ENCODE measurements around the gene GAA. TPM values are rescaled to one million over a fixed set of nuclear protein-coding genes. Genes with fewer than 3 reads are reported as not detected.

GAA gene
- total RNA-seq, 1 donor from 2014 or later: 17.9 TPM

DNA sequence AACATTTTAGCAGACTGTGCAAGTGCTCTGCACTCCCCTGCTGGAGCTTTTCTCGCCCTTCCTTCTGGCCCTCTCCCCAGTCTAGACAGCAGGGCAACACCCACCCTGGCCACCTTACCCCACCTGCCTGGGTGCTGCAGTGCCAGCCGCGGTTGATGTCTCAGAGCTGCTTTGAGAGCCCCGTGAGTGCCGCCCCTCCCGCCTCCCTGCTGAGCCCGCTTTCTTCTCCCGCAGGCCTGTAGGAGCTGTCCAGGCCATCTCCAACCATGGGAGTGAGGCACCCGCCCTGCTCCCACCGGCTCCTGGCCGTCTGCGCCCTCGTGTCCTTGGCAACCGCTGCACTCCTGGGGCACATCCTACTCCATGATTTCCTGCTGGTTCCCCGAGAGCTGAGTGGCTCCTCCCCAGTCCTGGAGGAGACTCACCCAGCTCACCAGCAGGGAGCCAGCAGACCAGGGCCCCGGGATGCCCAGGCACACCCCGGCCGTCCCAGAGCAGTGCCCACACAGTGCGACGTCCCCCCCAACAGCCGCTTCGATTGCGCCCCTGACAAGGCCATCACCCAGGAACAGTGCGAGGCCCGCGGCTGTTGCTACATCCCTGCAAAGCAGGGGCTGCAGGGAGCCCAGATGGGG is 3.1 kb downstream of the GAA start:
- Mint-ChIP-seq H3K36me3 (ENCODE audit: low read depth) (no peaks in the 10 kb centered on the region), H3K4me3 (no peak overlapping the region), H3K4me1 (peaks cover 24% of the 10 kb centered on the region), H3K9me3 (no peaks in the 10 kb centered on the region), H3K27ac (no peak overlapping the region), H3K27me3 (peaks cover 8% of the 10 kb centered on the region)
- DNase-seq: no peak
- intact Hi-C loops (cut with micrococcal nuclease): no loop called here

DNA sequence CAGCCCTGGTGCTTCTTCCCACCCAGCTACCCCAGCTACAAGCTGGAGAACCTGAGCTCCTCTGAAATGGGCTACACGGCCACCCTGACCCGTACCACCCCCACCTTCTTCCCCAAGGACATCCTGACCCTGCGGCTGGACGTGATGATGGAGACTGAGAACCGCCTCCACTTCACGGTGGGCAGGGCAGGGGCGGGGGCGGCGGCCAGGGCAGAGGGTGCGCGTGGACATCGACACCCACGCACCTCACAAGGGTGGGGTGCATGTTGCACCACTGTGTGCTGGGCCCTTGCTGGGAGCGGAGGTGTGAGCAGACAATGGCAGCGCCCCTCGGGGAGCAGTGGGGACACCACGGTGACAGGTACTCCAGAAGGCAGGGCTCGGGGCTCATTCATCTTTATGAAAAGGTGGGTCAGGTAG is 3.6 kb downstream of the GAA start:
- intact Hi-C loops (cut with micrococcal nuclease): no loop called here
- DNase-seq: no peak
- Mint-ChIP-seq H3K4me1 (peaks cover 20% of the 10 kb centered on the region), H3K27ac (no peak overlapping the region), H3K4me3 (no peak overlapping the region), H3K27me3 (peaks cover 6% of the 10 kb centered on the region), H3K36me3 (ENCODE audit: low read depth) (no peaks in the 10 kb centered on the region), H3K9me3 (no peaks in the 10 kb centered on the region)

DNA sequence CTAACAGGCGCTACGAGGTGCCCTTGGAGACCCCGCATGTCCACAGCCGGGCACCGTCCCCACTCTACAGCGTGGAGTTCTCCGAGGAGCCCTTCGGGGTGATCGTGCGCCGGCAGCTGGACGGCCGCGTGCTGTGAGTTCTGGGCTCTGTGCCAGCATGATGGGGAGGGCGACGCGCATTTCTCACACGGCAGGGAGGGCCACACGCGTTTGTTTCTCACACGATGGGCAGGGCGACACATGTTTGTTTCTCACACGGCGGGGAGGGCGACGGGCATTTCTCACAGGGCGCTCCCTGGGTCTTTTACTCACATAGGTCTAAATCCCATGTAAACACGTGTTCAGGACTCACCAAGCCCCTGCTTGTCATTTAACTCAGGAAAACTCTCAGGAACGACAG is 4.4 kb downstream of the GAA start:
- Mint-ChIP-seq H3K27ac (no peak overlapping the region), H3K9me3 (no peaks in the 10 kb centered on the region), H3K4me3 (no peak overlapping the region), H3K4me1 (peaks cover 12% of the 10 kb centered on the region), H3K27me3 (peaks cover 3% of the 10 kb centered on the region), H3K36me3 (ENCODE audit: low read depth) (no peaks in the 10 kb centered on the region)
- intact Hi-C loops (cut with micrococcal nuclease): no loop called here
- DNase-seq: no peak

DNA sequence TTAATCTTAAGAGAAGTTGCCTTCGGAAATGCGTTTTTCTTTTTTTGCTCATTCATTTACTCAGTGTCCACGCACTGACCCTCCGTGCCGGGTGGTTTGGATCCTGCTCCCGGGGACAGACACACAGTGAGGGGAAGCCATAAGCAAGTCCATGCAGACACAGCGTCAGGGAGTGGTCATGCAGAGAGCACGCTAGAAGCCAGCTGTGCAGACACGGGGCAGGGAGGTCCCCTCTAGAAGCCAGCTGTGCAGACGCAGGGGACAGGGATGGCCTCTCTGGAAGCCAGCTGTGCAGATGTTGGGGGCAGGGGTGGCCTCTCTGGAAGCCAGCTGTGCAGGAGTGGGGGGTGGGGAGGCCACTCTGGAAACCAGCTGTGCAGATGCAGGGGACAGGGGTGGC is 4.8 kb downstream of the GAA start:
- Mint-ChIP-seq H3K36me3 (ENCODE audit: low read depth) (no peaks in the 10 kb centered on the region), H3K9me3 (no peaks in the 10 kb centered on the region), H3K27ac (no peak overlapping the region), H3K4me3 (no peak overlapping the region), H3K27me3 (peaks cover 2% of the 10 kb centered on the region), H3K4me1 (peaks cover 9% of the 10 kb centered on the region)
- no peak for DNase-seq
- intact Hi-C loops (cut with micrococcal nuclease): no loop called here

DNA sequence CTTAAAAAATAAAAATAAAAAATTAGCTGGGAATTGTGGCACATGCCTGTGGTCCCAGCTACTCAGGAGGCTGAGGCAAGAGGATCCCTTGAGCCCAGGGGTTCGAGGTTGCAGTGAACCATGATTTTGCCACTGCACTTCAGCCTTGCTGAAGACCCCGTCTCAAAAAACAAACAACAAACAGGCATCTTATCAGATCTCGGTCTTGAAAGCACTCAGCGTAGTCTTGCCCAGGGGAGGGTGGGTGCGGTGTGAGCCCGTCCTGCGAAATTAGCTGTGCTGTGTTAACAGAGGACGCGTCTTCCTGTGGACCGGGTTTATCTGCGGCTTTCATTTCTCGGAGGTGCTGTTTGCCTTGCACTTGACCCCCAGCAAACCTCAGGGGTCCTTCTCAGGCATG is 5.4 kb downstream of the GAA start:
- H3K4me1 Mint-ChIP-seq: peaks cover 9% of the 10 kb centered on the region
- H3K27me3 Mint-ChIP-seq: peaks cover 2% of the 10 kb centered on the region
- H3K9me3 Mint-ChIP-seq: no peaks in the 10 kb centered on the region
- DNase-seq: no peak
- no peak overlapping the region for H3K27ac Mint-ChIP-seq
- H3K4me3 Mint-ChIP-seq: no peak overlapping the region
- H3K36me3 Mint-ChIP-seq (ENCODE audit: low read depth): no peaks in the 10 kb centered on the region
- intact Hi-C loops (cut with micrococcal nuclease): no loop called here

DNA sequence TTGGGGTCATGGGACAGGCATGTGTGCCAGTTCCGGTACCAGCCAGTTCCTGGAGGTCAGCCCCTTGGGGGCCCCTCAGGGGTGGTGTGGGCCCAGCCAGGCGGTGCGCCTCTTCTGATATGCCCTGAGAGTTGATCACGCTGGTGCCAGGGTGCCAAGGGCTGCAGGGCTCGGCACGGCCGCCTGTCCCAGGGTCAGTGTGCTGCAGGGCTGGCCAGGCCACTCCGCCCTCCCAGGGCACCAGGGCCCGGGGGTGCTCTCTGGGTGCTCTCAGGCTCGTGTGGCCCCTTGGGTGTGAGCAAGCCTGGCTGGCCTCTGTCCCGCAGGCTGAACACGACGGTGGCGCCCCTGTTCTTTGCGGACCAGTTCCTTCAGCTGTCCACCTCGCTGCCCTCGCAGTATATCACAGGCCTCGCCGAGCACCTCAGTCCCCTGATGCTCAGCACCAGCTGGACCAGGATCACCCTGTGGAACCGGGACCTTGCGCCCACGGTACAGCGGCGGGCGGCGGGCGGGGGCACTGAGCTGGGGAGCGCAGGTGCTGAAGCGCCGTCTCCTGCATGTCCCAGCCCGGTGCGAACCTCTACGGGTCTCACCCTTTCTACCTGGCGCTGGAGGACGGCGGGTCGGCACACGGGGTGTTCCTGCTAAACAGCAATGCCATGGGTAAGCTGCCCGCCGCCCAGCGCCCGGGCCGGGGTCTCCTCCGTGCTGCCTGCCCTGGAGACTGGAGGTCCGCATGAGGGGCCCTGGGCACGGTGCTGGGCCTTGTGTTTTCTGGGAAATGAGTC is 6.0 kb downstream of the GAA start:
- no peak overlapping the region for H3K4me3 Mint-ChIP-seq
- no peak overlapping the region for H3K27ac Mint-ChIP-seq
- peaks cover 2% of the 10 kb centered on the region for H3K27me3 Mint-ChIP-seq
- no peaks in the 10 kb centered on the region for H3K9me3 Mint-ChIP-seq
- intact Hi-C loops (cut with micrococcal nuclease): no loop called here
- H3K4me1 Mint-ChIP-seq: peaks cover 4% of the 10 kb centered on the region
- DNase-seq: no peak
- H3K36me3 Mint-ChIP-seq (ENCODE audit: low read depth): no peaks in the 10 kb centered on the region

DNA sequence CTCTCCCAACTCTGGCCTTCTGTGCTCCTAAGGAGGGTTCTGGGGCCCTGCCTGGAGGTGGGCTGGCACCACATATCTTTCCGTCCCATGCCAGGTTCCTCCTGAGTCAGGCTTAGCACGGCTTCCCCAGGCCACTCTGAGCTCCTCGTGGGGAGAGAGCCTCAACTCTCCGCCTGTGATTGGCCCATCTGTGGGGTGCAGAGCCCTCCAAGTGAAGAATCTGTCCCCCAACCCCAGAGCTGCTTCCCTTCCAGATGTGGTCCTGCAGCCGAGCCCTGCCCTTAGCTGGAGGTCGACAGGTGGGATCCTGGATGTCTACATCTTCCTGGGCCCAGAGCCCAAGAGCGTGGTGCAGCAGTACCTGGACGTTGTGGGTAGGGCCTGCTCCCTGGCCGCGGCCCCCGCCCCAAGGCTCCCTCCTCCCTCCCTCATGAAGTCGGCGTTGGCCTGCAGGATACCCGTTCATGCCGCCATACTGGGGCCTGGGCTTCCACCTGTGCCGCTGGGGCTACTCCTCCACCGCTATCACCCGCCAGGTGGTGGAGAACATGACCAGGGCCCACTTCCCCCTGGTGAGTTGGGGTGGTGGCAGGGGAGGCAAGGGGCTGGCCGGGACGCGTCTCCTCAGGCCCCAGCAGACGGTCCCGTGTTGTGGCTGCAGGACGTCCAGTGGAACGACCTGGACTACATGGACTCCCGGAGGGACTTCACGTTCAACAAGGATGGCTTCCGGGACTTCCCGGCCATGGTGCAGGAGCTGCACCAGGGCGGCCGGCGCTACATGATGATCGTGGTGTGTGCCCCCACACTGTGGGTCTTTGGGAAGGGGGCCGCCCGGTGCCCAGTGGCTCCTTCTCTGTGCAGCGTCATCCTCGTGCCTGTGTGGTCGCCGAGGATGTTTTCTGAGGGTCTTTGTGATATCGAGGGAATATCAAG is 6.9 kb downstream of the GAA start:
- Mint-ChIP-seq H3K27ac (no peak overlapping the region), H3K4me1 (peaks cover 1% of the 10 kb centered on the region), H3K36me3 (ENCODE audit: low read depth) (no peaks in the 10 kb centered on the region), H3K4me3 (no peak overlapping the region), H3K9me3 (no peaks in the 10 kb centered on the region), H3K27me3 (peaks cover under 1% of the 10 kb centered on the region)
- intact Hi-C loops (cut with micrococcal nuclease): no loop called here
- DNase-seq: no peak

DNA sequence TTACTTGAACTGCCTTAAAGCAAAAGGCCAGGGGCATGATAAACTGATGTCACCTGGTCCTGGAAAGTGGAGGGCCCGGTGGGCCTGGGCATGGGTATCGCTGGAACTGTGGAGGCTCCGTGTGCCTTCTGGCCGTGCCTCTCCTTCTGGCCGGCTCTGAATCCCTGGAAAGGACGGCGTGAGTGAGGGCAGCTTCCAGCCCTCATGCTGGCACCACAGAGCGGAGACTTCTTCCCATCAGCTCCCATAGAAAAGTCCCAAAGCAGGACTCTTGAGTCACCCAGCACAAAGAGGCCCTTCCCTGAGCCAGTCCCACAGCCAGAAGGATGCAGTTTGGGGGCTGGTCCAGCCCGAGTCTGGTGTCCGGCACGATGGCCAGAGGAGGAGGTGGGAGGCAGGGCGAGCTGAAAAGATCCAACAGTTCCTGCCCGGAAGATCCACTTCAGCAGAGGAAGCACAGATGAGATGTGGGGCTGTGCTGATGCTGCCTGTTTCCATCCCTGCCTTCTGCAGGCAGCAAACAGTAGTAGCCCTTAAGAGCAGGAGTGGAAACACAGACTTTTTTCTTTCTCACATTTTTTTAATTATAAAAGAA is 7.8 kb downstream of the GAA start:
- intact Hi-C loops (cut with micrococcal nuclease): no loop called here
- Mint-ChIP-seq H3K36me3 (ENCODE audit: low read depth) (no peaks in the 10 kb centered on the region), H3K4me3 (no peak overlapping the region), H3K27ac (no peak overlapping the region), H3K27me3 (no peaks in the 10 kb centered on the region), H3K4me1 (no peaks in the 10 kb centered on the region), H3K9me3 (no peaks in the 10 kb centered on the region)
- DNase-seq: no peak

DNA sequence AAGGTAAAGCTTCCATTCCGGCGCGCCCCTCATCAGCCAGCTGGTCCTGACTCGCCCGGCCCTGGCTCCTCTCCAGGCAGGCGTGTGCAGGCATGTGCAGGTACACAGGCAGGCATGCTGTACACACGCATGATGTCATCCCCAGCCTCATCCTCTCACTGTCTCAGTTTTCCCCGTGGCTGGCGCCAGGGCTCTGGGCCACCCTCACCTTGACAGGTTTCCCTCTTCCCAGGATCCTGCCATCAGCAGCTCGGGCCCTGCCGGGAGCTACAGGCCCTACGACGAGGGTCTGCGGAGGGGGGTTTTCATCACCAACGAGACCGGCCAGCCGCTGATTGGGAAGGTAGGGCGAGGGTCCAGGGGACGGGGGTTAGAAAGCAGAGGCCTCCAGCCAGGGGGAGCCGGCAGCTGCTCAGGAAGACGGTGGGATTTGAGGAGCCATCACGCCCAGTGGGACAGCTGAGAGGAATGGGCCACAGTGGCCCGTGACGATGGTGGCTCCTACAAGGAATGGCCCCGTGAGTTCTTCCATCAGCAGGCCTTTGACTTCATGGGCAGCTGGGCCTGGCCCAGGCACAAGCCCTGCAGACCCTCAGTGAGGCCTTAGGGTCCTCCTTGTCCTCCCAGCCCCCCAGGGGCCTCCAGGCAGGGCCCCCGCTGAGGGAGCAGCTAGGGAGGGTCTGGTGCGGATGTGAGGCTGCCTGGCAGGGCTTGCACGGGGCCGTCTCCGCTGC is 8.5 kb downstream of the GAA start:
- Mint-ChIP-seq H3K27me3 (peaks cover 2% of the 10 kb centered on the region), H3K4me1 (peaks cover 1% of the 10 kb centered on the region), H3K27ac (no peak overlapping the region), H3K9me3 (no peaks in the 10 kb centered on the region), H3K36me3 (ENCODE audit: low read depth) (no peaks in the 10 kb centered on the region), H3K4me3 (no peak overlapping the region)
- no peak for DNase-seq
- intact Hi-C loops (cut with micrococcal nuclease): no loop called here

DNA sequence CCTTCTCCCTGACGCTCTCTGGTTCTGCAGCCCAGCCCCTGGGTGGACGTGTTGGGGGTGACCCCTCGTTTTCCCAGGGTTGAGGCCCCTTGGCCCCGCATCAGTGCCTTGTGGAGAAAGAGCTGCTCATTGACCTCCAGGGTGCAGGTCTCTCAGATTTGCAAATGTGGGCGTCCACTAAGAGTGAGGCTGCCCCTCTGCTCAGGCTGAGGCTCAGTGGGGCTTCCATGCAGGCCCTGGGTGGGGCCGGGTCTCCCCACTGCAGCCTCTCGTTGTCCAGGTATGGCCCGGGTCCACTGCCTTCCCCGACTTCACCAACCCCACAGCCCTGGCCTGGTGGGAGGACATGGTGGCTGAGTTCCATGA is 9.0 kb downstream of the GAA start:
- no peaks in the 10 kb centered on the region for H3K36me3 Mint-ChIP-seq (ENCODE audit: low read depth)
- intact Hi-C loops (cut with micrococcal nuclease): no loop called here
- no peak overlapping the region for H3K4me3 Mint-ChIP-seq
- no peaks in the 10 kb centered on the region for H3K9me3 Mint-ChIP-seq
- peaks cover 2% of the 10 kb centered on the region for H3K27me3 Mint-ChIP-seq
- no peak overlapping the region for H3K27ac Mint-ChIP-seq
- peaks cover 1% of the 10 kb centered on the region for H3K4me1 Mint-ChIP-seq
- no peak for DNase-seq

DNA sequence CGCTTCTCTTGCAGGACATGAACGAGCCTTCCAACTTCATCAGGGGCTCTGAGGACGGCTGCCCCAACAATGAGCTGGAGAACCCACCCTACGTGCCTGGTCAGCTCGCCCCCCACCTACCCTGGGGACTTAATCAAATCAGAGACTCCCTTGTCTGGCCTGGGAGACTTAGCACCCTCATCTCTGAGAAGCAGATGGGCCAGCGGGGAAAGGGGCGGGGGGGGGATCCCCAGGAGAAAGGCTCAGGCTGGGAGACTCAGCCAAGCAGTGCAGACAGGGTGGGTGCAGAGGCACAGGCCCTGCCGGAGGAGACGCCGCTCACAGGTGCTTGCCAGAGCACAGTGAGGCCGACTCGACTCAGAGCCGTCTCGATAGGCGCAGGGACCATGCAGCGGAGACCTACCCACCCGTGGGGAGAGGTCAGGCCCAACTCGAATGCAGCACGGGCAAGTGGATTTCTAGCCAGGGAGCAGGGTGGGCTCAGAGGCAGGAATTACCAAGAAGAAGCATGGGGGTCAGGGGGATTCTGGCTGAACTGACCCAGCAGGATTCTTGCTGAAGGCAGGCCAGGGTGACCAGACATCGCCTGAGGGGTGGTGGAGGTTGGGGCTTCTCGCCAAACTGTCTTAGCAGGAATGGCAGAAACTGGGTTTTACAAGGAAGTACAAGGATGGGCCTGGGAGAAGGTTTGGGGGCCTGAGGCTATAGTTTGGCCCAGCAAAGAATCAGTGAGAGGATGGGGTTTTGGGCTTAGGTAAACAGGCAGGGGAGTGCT is 9.7 kb downstream of the GAA start:
- no peaks in the 10 kb centered on the region for H3K9me3 Mint-ChIP-seq
- no peak for DNase-seq
- H3K36me3 Mint-ChIP-seq (ENCODE audit: low read depth): no peaks in the 10 kb centered on the region
- H3K27ac Mint-ChIP-seq: no peak overlapping the region
- peaks cover 1% of the 10 kb centered on the region for H3K4me1 Mint-ChIP-seq
- peaks cover 2% of the 10 kb centered on the region for H3K27me3 Mint-ChIP-seq
- intact Hi-C loops (cut with micrococcal nuclease): no loop called here
- H3K4me3 Mint-ChIP-seq: no peak overlapping the region

DNA sequence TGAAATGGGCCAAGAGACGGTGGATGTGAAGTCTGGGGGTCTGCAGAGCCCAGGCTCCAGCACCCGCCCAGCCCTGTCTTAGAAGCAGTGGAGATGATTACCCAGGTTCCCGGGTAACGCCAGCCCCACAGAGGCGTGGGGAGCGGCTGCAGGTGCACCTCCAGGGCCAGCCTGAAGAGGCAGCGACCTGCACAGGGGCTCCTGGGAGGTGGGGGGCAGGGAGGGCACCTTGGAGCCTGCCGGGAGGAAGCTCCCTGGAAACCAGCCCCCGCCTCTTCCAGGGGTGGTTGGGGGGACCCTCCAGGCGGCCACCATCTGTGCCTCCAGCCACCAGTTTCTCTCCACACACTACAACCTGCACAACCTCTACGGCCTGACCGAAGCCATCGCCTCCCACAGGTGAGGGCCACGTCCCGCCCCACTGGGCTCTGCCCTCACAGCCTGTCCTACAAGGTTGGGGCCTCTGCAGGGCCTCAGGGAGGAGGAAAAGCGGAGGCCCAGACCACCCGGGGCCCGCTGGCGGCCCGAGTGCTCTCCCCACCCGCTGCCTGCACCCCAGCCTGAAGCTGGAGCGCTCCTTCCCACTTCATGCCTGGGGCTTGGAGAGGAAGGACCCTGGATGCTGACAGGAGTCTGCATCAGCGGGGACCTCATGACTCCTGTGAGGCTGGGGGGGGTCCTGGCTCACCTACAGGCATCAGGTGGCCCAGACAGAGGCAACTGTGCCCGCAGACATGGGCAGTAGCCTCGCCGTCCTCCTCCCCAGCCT is 10.5 kb downstream of the GAA start:
- no peak for DNase-seq
- Mint-ChIP-seq H3K4me1 (peaks cover 1% of the 10 kb centered on the region), H3K27me3 (peaks cover 2% of the 10 kb centered on the region)

More for the DNA sequence above, 10.5 kb downstream of the GAA start:
- H3K27ac Mint-ChIP-seq: no peak overlapping the region
- no peaks in the 10 kb centered on the region for H3K36me3 Mint-ChIP-seq (ENCODE audit: low read depth)
- no peaks in the 10 kb centered on the region for H3K9me3 Mint-ChIP-seq
- no peak overlapping the region for H3K4me3 Mint-ChIP-seq
- intact Hi-C loops (cut with micrococcal nuclease): no loop called here

Measured in activated CD4-positive, alpha-beta T cell treated with anti-CD3 and anti-CD28 coated beads, Interleukin-2, amount 10 ng/mL, durations not matched to agents 24 days and 14 days (primary cell).